Pancreas (tissue), 10 donors: ENCODE data around the gene ZNF76. TPM values are rescaled to one million over a fixed set of nuclear protein-coding genes. Genes with fewer than 3 reads are reported as not detected.

Experiments used
- ATAC-seq, 4 donors: fragments of 200-7000 bp; cut with Tn5 transposase; one replicate each; pipeline versions ENCODE4 v1.8.0 to v1.9.1; 2020; ENCODE audit warnings: mild to moderate bottlenecking in 4 of 4, moderate library complexity in 4 of 4
- DNase-seq, 6 donors: peaks; one replicate each; pipeline ENCODE4 v3.0.0-alpha.2; 2020
- FAIRE-seq: peaks from 2 replicates; lab custom pipeline; 2012; peaks lifted over from hg19 to GRCh38; lab: Jason Lieb, UNC
- H3K27ac ChIP-seq, 4 donors: fragments of 200-600 bp; sonication (generic); 1 replicate in 3 of 4; 2 replicates in 1 of 4; pipeline versions ENCODE4 v1.5.0 to v1.8.0; 2020
- H3K27me3 ChIP-seq, 4 donors: fragments of 200-600 bp; one replicate each; pipeline ENCODE4 v1.8.0; 2021
- H3K36me3 ChIP-seq, 3 donors: fragments of 200-600 bp; sonication (generic) in 1 of 3; one replicate each; pipeline versions ENCODE4 v1.5.0 to v1.8.0; 2020 to 2021
- H3K4me1 ChIP-seq, 3 donors: fragments of 200-600 bp; one replicate each; pipeline ENCODE4 v1.8.0; 2021
- H3K4me3 ChIP-seq, 4 donors: fragments of 200-600 bp; sonication (generic) in 2 of 4; one replicate each; pipeline versions ENCODE4 v1.5.0 to v1.8.0; 2020 to 2021
- H3K9me3 ChIP-seq, 4 donors: fragments of 200-600 bp; one replicate each; pipeline ENCODE4 v1.8.0; 2021
- CTCF ChIP-seq, 4 donors: fragments of 200-600 bp; sonication (generic) in 3 of 4; IDR thresholded peaks; one replicate each; pipeline versions ENCODE4 v1.5.0 to v1.8.0; 2021; ENCODE audit warnings: antibody characterized with exemption in 4 of 4
- WGBS, 2 donors: extraction: QIAGEN DNeasy Blood & Tissue Kit; methylation state at CpG; one replicate each; pipeline ENCODE4 v1.1.7; 2013; 5-methylcytosine and 5-hydroxymethylcytosine counted together
- intact Hi-C, 3 donors: fragments of 100-400 bp; cut with DNase I; formaldehyde crosslinking; loops; one replicate each; pipeline versions ENCODE4 v1.11.1 to v1.14.2; 2022
- polyA plus RNA-seq, 2 donors: library from polyadenylated mRNA; stranded (reverse); fragments of 200-250 nt; gene quantifications; one replicate each; pipeline ENCODE4 v1.2.3, GENCODE V29; 2013
- total RNA-seq, 6 donors: library from RNA; stranded (reverse); fragmentation: NEBNext Ultra II Directional in 4 of 6; extraction: Animal tissue kit (Norgen Biotek cat#: 25700) in 4 of 6; gene quantifications; one replicate each; pipeline versions ENCODE4 v1.2.1 to v1.2.4, GENCODE V29; 2021 to 2023
- donor health status: healthy with polysubstance abuse.
- donor health status: DM: no; HTN: no; CAD: no; lungs with moderate emphysema.
- donor health status: DM: no; HTN: no; CAD: no.
- donor health status: control.
- donor health status: control.
- donor health status: Bipolar disorder and iron deficiency.
- donor health status: DM: yes; HTN: yes; CAD: no.
- donor health status: DM: no; HTN: no; CAD: no.
- donor health status: DM: no; HTN: no; CAD: no.
- donor health status: DM: yes; HTN: yes; CAD: no.

Gene ZNF76
- total and polyA plus RNA-seq, 8 donors, result 14.9 to 51.1 (median 19.3) TPM

GRCh38 chr6:35234901-35235300 lies 24.6 kb upstream of the ZNF76 start:
- intact Hi-C loops, result no loop called here
- 67 to 72% methylated on average over 4 of the region's 4 CpGs for WGBS, 2 donors
- FAIRE-seq (no peak), DNase-seq (no peak), ATAC-seq (no peak)
- Histone ChIP-seq H3K9me3 (no peaks in the 10 kb centered on the region), H3K4me1 (no peaks in the 10 kb centered on the region), H3K27me3 (no peaks in the 10 kb centered on the region), H3K36me3 (no peaks in the 10 kb centered on the region), H3K27ac (no peak overlapping the region), H3K4me3 (no peak overlapping the region)
- TF ChIP-seq CTCF (IDR thresholded peaks at IDR 0.05), result no peak

GRCh38 chr6:35236223-35236622 lies 23.3 kb upstream of the ZNF76 start:
- H3K9me3 ChIP-seq, result no peaks in the 10 kb centered on the region
- H3K4me3 ChIP-seq, result no peak overlapping the region
- no peak overlapping the region for H3K27ac ChIP-seq
- no peak for ATAC-seq
- H3K27me3 ChIP-seq, result no peaks in the 10 kb centered on the region
- intact Hi-C loops, result no loop called here
- H3K36me3 ChIP-seq, result no peaks in the 10 kb centered on the region
- H3K4me1 ChIP-seq, result no peaks in the 10 kb centered on the region
- DNase-seq, result no peak
- 93 to 97% methylated on average over 5 of the region's 5 CpGs for WGBS, 2 donors
- no peak for FAIRE-seq
- no peak for TF ChIP-seq CTCF (IDR thresholded peaks at IDR 0.05)

- 70 to 79% methylated on average over 3 of the region's 3 CpGs for WGBS, 2 donors
- Histone ChIP-seq H3K27ac (no peak overlapping the region), H3K36me3 (no peaks in the 10 kb centered on the region), H3K4me1 (no peaks in the 10 kb centered on the region), H3K4me3 (no peak overlapping the region), H3K9me3 (no peaks in the 10 kb centered on the region), H3K27me3 (no peaks in the 10 kb centered on the region)
- TF ChIP-seq CTCF (IDR thresholded peaks at IDR 0.05), result no peak
- intact Hi-C loops, result no loop called here
- ATAC-seq, result no peak
- FAIRE-seq, result no peak
- DNase-seq, result no peak
Measured at GRCh38 chr6:35237476-35237875, 22.1 kb upstream of the ZNF76 start.

- no peak for TF ChIP-seq CTCF (IDR thresholded peaks at IDR 0.05)
- DNase-seq (no peak), FAIRE-seq (no peak), ATAC-seq (no peak)
- H3K4me1 ChIP-seq, result no peaks in the 10 kb centered on the region
- no peak overlapping the region for H3K4me3 ChIP-seq
- intact Hi-C loops, result no loop called here
- 62 to 76% methylated on average over 3 of the region's 3 CpGs for WGBS, 2 donors
- no peaks in the 10 kb centered on the region for H3K9me3 ChIP-seq
- no peaks in the 10 kb centered on the region for H3K27me3 ChIP-seq
- no peak overlapping the region for H3K27ac ChIP-seq
- no peaks in the 10 kb centered on the region for H3K36me3 ChIP-seq
Measured at GRCh38 chr6:35238843-35239289, 20.7 kb upstream of the ZNF76 start.

GRCh38 chr6:35239581-35239980 lies 20.0 kb upstream of the ZNF76 start:
- FAIRE-seq, result no peak
- H3K4me1 ChIP-seq, result no peaks in the 10 kb centered on the region

More at GRCh38 chr6:35239581-35239980, 20.0 kb upstream of the ZNF76 start:
- Histone ChIP-seq H3K9me3 (no peaks in the 10 kb centered on the region), H3K4me3 (no peak overlapping the region), H3K27me3 (no peaks in the 10 kb centered on the region), H3K36me3 (no peaks in the 10 kb centered on the region), H3K27ac (no peak overlapping the region)
- ATAC-seq, result no peak
- 88 to 94% methylated on average over 4 of the region's 4 CpGs for WGBS, 2 donors
- no peak for DNase-seq
- intact Hi-C loops, result no loop called here
- no peak for TF ChIP-seq CTCF (IDR thresholded peaks at IDR 0.05)
